HG03571 (cell line): ENCODE results near the gene IQCM.
"Not testable (repeated sequence)": the region's sequence is repeated elsewhere in the genome, so short reads cannot be mapped to it uniquely, and the experiment has no call there.

Experiments
- ATAC-seq: cut with Tn5 transposase; IDR thresholded peaks from one replicate; pipeline ENCODE4 v1.9.1; 2021; ENCODE audit not compliant: unreplicated experiment

The IQCM gene

DNA sequence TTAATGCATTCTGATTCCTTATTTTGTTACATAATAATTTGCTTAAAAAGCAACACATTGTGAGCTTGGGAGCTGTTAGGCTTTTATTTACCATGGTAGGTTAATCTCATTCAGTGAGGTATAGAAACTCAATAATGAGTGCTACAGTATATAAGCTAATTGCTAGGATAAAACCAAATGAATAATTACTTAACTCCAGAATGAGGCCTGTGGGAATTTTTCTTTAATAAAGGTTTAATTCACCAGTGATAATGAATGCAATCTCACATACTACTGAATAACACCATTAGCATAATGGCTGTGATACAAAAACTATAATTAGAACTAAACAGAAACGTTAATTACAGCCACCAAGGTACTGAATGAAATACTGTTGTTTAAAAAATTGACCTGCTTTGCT, 326.3 kb downstream of the IQCM start:
- ATAC-seq, result no peak

DNA sequence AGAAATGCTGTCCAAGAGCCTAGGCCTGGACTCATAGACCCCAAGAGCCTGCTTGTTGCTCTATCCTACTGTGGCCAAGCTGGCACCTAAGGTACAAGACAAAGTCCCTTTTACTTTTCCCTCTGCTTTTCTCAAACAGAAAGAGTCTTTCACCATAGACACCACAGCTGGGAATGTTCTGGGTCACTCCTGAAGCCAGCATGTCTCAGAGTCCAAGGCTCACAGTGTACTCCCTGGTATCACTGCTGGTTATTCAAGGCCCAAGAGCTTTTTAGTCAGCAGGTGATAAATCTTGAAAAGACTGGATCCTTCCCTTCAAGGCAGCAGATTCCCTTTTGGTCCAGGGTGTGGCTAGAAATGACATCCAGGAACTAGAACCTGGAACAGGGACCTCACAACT, 328.8 kb downstream of the IQCM start:
- ATAC-seq, result no peak

- not testable (repeated sequence) for ATAC-seq
Observed at GRCh38 chr4:149468669-149469068, 347.0 kb downstream of the IQCM start.

- ATAC-seq, result no peak
Observed at GRCh38 chr4:149466446-149466845, 349.2 kb downstream of the IQCM start.

- ATAC-seq, result no peak
Observed at GRCh38 chr4:149465955-149466354, 349.7 kb downstream of the IQCM start.

- no peak for ATAC-seq
Observed at GRCh38 chr4:149443537-149443936, 372.1 kb downstream of the IQCM start.

GRCh38 chr4:149441338-149441737, 374.3 kb downstream of the IQCM start:
- ATAC-seq, result no peak

DNA sequence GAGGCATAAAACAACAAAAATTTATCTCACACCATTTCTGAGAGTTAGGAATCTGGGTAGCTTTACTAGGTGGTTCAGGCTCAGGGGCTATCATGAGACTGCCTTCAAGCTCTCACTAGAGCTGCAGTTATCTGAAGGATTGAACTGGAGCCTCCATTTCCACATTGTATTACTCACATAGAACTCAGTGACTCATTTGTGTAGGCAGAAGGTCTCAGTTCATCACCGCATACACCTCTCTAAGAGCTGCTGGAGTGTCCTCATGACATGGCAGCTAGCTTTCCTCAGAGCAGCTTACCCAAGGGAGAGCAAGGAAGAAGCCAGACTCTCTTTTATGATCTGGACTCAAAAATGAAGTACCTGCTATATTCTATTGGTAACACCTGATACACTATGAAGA, 389.2 kb downstream of the IQCM start:
- ATAC-seq, result no peak

DNA sequence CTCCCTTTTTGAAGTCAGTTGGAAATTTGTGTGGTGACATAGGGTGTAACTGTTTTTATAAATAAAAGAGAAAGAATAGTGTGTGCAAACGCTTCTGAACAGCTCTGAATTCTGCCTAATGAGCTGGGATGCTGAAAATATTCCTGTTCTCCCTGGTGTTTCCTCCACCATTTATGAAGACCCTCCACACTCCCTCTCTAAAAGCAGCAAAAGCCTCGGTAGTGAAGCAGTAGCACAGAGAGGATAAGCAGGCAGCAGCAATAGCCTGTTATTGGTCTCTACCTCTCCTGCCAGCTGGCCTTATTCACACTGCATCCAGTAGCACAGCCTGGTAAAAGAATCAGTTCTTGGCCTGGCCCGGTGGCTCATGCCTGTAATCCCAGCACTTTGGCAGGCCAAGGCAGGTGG, 406.1 kb downstream of the IQCM start:
- no peak for ATAC-seq

- no peak for ATAC-seq
Observed at GRCh38 chr4:149409146-149409545, 406.5 kb downstream of the IQCM start.

- no peak for ATAC-seq
Observed at GRCh38 chr4:149404143-149404542, 411.5 kb downstream of the IQCM start.

- ATAC-seq, result no peak
Observed at GRCh38 chr4:149403081-149403480, 412.6 kb downstream of the IQCM start.

DNA sequence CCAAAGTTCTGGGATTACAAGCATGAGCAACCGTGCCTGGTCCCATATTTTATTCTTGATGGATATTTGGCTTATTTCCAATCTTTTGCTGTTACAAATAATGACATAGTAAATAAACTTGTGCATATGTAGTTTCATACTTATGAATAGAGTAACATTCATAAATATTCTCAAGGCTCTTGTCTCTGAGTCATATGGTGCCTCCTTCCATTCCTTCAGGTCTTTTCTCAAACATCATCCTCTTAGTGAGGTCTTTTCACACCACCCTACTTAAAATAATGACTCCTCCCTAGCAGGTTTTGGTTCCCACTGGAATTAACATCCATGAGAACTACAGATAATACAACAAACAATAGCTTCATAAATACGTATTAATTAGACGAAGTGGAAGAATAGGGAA, 416.6 kb downstream of the IQCM start:
- no peak for ATAC-seq

DNA sequence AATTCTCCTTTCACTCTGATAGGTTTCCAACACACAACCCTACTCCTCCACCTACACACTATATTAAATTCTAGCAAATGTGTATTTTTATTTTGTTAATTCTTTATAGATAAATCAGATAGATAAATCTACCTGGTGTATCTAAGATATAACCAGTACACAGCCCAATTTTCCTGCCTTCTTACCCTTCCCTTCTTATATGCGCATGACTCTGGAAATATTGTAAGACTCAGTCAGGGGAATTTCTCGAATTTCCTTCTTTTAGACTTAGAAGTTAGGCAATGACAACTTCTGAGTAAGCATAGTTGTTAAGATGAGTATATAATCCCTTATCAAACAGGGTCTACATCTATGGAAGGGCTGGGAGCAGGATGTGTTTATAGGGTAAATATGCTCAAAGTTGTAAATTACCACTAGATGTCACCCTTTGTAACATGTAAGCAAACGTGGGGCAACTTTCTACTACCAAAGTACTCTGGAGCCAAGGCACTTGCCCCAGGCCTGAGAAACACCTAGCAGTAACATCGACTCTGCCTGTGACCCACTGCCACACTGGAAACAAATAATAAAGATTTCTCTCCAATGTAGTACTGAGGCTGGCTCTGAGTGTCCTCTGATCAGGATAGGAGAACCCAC, 444.7 kb downstream of the IQCM start:
- ATAC-seq, result no peak

DNA sequence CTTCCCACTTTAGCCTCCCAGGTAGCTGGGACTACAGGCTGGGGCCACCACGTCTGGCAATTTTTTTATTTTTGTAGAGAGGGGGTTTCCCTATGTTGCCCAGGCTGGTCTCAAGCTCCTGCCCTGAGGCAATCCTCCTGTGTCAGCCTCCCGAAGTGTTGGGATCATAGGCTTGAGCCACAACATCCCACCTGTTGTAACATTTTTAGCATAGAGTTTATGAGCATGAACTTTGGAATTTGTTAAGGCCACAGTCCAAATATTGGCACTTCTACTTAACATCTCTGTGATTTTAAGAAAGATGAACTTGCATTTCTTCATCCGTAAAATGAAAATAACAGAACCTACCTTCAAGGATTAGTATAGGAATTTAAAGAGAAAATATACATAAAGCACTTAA, 445.6 kb downstream of the IQCM start:
- ATAC-seq, result no peak

- ATAC-seq, result no peak
Observed at GRCh38 chr4:149353241-149353640, 462.4 kb downstream of the IQCM start.

- no peak for ATAC-seq
Observed at GRCh38 chr4:149349541-149349940, 466.1 kb downstream of the IQCM start.

DNA sequence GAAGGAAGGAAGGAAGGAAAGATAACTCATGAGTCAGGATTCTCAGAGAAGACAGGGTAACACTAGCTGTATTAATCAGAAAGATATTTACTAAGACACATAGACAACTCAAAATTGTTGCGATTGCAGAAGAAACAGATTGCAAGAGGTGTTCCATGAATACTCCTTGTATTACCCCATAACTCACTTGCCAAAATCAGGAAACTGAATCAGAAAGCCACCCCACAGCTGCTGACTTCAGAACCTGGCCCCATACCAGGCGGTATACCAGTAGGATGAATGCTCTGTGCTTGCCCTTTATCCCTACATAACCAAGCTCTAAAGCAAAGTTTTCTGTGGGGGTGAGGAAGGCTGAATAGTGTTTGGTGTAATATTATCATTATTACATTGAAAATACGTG, 468.5 kb downstream of the IQCM start:
- no peak for ATAC-seq

DNA sequence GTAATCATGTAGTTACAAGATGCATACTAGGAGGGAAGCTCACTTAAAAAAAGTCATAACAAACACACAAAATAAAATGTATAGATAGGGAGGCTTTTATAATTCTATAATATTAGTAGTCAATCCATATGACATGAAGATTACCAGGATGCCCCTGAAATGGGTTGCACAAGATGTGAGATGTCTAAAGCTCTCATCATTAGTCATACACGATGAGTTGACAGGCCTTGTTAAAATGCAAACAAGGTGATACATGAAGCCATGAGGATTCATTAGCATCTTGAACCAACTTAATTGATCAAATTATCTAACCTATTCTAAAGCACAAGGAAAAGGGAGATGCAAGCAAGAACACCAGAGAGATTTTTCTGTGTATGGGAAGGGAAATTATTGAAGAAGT, 470.2 kb downstream of the IQCM start:
- ATAC-seq, result no peak

GRCh38 chr4:149344436-149344835, 471.2 kb downstream of the IQCM start:
- ATAC-seq, result no peak

- no peak for ATAC-seq
Observed at GRCh38 chr4:149343614-149344013, 472.0 kb downstream of the IQCM start.

GRCh38 chr4:149341117-149341516, 474.5 kb downstream of the IQCM start:
- not testable (repeated sequence) for ATAC-seq

DNA sequence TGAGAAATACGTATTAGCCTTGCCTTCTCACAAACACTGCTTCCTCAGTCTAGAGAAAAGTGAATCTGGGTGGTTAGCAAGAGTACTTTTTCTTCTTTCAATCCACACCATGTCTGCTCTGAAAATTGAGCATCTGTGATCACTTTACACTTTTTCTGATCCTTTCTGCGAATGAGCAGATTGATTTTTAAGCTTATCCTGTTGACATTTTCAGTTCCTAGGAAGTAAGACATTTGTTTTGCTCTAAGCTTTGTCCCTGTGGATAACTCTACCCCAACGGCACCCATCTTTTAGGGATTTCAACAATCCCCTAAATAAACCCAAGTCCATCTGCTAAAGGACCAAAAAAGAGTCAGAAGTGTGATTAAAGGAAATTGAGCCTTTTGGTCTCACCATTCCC, 487.5 kb downstream of the IQCM start:
- ATAC-seq, result no peak

DNA sequence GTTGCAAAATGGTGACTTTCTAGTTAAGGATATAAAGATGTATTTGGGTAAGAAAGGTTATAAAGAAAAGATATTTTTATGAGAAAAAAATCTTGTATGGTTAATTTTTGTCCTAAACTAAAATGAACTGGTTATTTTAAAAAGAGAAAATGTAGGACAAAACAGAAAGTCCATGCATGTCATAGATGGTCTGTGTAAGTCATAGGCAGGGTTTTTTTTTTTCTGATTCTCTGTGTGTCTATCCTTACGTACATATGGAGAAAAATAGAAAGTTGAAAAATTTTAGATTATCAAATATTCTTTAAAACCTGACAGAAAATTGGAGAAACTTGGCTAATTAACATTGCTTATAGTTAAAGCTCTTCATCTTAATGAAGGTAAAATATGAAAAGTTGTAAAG, 493.4 kb downstream of the IQCM start:
- no peak for ATAC-seq
